NCI-H2081 treated with DMSO at 0.1 percent for 48 hours (cell line): ENCODE data around the gene SEBOX.

Experiments
- DNase-seq: peaks from one replicate; lab custom pipeline; 2025; lab: John Stamatoyannopoulos, UW

SEBOX gene

GRCh38 chr17:28394337-28395116, 29.5 kb upstream of the SEBOX start:
- no peak for DNase-seq

GRCh38 chr17:28392491-28392890, 27.5 kb upstream of the SEBOX start:
- no peak for DNase-seq

- DNase-seq = no peak
Measured at GRCh38 chr17:28391401-28391800, 26.4 kb upstream of the SEBOX start.

- no peak for DNase-seq
Measured at GRCh38 chr17:28390984-28391383, 26.0 kb upstream of the SEBOX start.

- no peak for DNase-seq
Measured at GRCh38 chr17:28390563-28390962, 25.6 kb upstream of the SEBOX start.

- DNase-seq = no peak
Measured at GRCh38 chr17:28390141-28390540, 25.1 kb upstream of the SEBOX start.

- no peak for DNase-seq
Measured at GRCh38 chr17:28388106-28388505, 23.1 kb upstream of the SEBOX start.

- DNase-seq = no peak
Measured at GRCh38 chr17:28386391-28386790, 21.4 kb upstream of the SEBOX start.

GRCh38 chr17:28385406-28385805, 20.4 kb upstream of the SEBOX start:
- DNase-seq = no peak

- no peak for DNase-seq
Measured at GRCh38 chr17:28385037-28385400, 20.0 kb upstream of the SEBOX start.

- no peak for DNase-seq
Measured at GRCh38 chr17:28384281-28385036, 19.5 kb upstream of the SEBOX start.

GRCh38 chr17:28381141-28381825, 16.3 kb upstream of the SEBOX start:
- DNase-seq = no peak

- DNase-seq = no peak
Measured at GRCh38 chr17:28379814-28380801, 15.1 kb upstream of the SEBOX start.

- no peak for DNase-seq
Measured at GRCh38 chr17:28372945-28373274, 7.9 kb upstream of the SEBOX start.

GRCh38 chr17:28372203-28372944, 7.4 kb upstream of the SEBOX start:
- DNase-seq = no peak

GRCh38 chr17:28371245-28372202, 6.5 kb upstream of the SEBOX start, which contains the start of gene SARM1:
SARM1 (plus strand) TSS chr17:28371694; CDS start chr17:28372033, 339 bp downstream.
- DNase-seq = no peak

GRCh38 chr17:28370744-28371103, 5.7 kb upstream of the SEBOX start:
- DNase-seq = no peak

- DNase-seq = no peak
Measured at GRCh38 chr17:28370035-28370743, 5.2 kb upstream of the SEBOX start, which contains the start of gene VTN. VTN (minus strand) TSS chr17:28370307; CDS start chr17:28370203, 104 bp downstream.

- DNase-seq = no peak
Measured at GRCh38 chr17:28369684-28370034, 4.7 kb upstream of the SEBOX start.
